Umbilical cord (tissue), 2 donors: Measurements from ENCODE around the gene GPC6. TPM values are rescaled to one million over a fixed set of nuclear protein-coding genes. Genes with fewer than 3 reads are reported as not detected.
"Not testable (repeated sequence)": the region's sequence is repeated elsewhere in the genome, so short reads cannot be mapped to it uniquely, and the experiment has no call there.

Experiments
- DNase-seq: peaks from one replicate; pipeline ENCODE4 v3.0.0-alpha.2; 2015; ENCODE audit warnings: low spot score
- total RNA-seq: library from RNA; depleted of rRNA; stranded (reverse); fragments of >200 nt; gene quantifications from one replicate; pipeline ENCODE4 v1.2.3, GENCODE V29; 2014; ENCODE audit warnings: low replicate concordance; ENCODE audit not compliant: insufficient read depth

GPC6 gene
- total RNA-seq, 1 donor from 2014 or later, result 37.6 TPM

DNA sequence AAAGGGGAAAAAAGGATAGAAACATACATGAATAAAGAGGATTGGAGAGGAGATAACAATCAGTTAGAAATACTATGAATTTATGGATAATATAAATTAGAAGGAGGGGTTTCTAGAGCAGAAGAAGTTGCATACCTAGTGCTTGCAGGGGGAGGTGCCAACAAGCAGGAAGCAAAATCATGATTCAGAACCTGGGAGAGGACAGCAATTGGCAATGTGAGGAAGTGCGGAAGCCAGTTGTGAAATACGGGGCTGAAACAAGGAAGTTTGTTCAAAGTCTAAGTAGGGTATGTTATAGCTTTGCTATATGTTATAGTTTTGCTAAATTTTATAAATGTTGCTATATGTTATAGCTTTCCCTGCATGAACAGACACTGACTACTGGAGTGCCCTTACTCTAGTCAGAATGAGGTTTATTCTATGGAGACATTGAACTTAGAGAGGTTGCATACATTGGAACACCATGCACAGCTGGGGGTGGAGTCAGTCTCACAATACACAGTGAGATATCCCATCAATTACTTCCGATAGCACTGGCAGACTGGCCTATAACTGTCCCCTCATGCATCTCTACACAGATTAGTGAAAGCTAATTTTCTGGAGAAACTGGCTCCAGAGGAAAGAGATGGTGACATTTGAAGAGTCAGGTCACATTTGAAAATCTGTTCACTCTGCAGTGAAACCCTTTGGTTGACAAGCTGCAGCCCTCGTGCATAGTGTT lies 92.1 kb downstream of the GPC6 start:
- peak; percentile 13 for DNase-seq

DNA sequence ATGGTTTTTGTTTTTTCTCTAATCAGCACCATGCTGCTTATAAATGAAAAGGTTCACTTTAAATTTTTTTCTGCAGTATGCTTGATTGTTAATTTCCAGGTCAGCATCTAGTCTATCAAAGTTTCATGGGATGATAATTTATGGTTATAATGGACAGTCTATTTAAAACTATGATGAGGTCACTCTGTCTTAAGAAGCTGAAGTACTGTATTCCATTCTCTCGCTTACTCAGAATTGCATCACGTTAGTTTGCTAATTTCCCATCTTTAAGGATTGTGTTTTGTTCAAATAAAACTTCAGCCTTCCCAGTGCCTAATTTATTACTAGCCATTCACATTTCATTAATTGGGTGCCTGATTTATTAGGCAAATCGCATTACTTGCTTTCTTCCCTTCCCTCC lies 94.3 kb downstream of the GPC6 start:
- DNase-seq, result no peak

GRCh38 chr13:93323880-93324279 lies 97.3 kb downstream of the GPC6 start:
- DNase-seq, result not testable (repeated sequence)

- DNase-seq, result no peak
Measured at GRCh38 chr13:93325303-93326233, 99.0 kb downstream of the GPC6 start.

DNA sequence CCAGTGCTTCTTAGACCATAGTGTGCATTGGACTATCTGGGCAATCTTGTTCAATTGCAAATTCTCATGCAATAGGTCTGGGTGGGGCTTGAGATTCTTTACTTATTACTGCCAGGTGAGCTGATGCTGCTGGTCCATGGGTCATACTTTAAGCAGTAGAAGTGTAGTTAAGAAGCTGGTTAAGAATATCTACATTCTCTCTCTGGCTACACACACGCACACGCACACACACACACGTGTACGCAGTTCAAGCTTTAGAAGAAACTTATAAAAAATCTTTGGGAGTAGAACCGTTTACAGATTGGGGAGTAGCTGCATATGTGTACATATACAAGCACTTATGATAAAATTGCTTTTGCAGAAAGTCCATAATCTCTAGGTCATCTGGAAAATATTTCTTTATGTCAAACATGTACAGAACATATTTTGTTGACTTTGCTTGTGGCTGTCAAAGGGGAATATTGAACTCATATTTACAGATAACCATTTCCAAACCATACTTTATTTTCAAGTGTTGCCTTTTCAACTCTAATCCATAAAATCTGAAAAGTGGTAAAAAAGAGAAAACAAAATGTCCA lies 99.7 kb downstream of the GPC6 start:
- DNase-seq, result peak; percentile 54

GRCh38 chr13:93328943-93329342 lies 102.3 kb downstream of the GPC6 start:
- no peak for DNase-seq

DNA sequence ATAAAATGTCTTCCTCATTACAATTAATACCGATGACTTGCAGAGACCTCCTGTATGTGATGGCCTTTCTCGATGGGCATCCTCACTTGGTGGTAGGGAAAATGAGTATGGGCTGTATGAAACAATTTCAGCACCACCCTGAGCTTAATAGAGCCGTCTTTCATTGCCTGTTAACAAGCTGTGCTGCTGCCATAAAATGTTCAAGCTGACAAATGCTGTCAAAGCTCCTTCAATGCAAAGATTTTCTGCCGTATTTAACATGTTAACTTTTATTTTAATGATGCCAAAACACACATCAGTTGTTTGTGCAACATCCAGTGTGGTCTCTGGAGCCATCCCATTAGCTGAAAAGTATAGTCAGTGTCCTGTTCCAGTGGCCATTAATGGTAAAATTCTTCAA lies 110.1 kb downstream of the GPC6 start:
- DNase-seq, result no peak

- no peak for DNase-seq
Measured at GRCh38 chr13:93338030-93338429, 111.4 kb downstream of the GPC6 start.

DNA sequence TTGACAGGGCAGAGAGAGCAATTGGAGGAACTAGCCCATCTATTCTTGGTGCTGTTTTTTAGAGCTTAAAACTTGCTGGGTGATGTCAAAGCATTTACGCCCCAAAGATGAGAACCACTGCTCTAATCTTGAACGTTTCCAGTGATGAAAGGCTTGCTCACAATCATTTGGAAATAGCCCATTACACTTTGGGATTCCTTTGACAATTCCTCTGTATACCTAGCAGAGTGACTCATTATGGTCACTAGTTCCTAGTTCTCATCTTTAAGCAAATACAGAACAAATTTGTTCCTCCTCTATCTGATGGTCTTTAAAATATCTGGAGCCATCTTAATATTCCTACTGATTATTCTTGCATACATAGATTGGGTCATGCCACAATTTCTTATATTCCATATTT lies 112.3 kb downstream of the GPC6 start:
- no peak for DNase-seq

GRCh38 chr13:93339550-93339949 lies 112.9 kb downstream of the GPC6 start:
- DNase-seq, result no peak

GRCh38 chr13:93341517-93341916 lies 114.9 kb downstream of the GPC6 start:
- DNase-seq, result no peak

- DNase-seq, result no peak
Measured at GRCh38 chr13:93343097-93343496, 116.5 kb downstream of the GPC6 start.

GRCh38 chr13:93344048-93344705 lies 117.6 kb downstream of the GPC6 start:
- DNase-seq, result no peak

DNA sequence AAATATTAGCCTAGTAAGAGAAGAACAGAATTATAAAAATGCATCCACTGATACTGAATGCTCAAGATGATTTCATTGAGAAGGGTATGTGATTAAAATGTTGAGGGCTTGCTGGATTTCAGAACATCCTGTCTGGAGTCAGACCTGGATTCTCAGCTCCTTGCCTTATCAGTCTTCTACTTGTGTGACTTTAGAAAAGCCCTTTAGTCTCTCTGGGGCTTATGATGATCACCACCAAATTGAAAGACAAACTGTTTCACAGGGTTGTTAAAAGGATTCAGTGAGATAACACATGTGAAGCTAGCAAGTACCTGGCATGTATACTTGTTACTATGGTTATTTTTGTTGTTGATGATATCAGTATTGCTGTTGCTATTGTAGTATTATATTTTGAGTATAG lies 118.4 kb downstream of the GPC6 start:
- DNase-seq, result peak; percentile 77

GRCh38 chr13:93345770-93346169 lies 119.2 kb downstream of the GPC6 start:
- DNase-seq, result peak; percentile 78

- DNase-seq, result no peak
Measured at GRCh38 chr13:93352616-93353015, 126.0 kb downstream of the GPC6 start.

GRCh38 chr13:93355094-93355493 lies 128.5 kb downstream of the GPC6 start:
- no peak for DNase-seq

DNA sequence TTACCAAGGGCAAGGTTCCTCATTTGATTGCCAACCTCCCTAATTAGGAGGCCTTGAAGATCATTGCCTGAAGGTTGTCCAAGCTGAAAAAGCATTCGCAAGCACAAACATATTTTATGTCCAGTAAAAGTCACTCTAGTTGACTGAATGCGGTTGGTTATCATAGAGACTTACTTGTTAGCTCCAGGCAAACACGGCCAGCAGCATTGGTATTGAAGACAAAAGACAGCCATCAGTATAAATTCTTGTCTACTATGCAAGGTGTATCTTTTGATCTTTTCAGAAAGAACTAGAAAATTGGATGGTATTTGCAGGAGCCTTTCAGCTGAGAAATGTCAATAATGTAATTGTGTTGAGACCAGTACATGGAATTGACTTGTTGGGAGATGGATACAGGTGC lies 129.9 kb downstream of the GPC6 start:
- no peak for DNase-seq

GRCh38 chr13:93360021-93360420 lies 133.4 kb downstream of the GPC6 start:
- DNase-seq, result no peak

DNA sequence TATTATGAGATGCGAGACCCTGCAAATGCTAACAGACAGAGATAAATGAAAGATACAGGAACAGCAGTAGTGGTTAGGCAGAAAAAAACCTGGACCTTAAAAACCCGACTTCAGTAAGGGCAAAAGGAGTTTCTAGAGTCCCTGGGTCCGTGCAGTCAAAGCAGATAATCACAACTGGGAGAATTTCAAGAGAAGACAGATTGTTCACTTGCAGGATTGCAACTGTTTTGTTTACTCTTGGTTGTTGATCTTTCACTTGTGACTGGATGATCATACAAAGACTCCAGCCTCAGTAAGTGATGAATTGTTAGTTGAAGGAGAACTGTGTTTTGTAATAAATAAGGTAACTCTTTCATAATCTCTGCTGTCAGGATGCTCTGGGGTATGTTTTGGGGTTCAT lies 135.1 kb downstream of the GPC6 start:
- no peak for DNase-seq

GRCh38 chr13:93364166-93364565 lies 137.6 kb downstream of the GPC6 start:
- DNase-seq, result no peak

DNA sequence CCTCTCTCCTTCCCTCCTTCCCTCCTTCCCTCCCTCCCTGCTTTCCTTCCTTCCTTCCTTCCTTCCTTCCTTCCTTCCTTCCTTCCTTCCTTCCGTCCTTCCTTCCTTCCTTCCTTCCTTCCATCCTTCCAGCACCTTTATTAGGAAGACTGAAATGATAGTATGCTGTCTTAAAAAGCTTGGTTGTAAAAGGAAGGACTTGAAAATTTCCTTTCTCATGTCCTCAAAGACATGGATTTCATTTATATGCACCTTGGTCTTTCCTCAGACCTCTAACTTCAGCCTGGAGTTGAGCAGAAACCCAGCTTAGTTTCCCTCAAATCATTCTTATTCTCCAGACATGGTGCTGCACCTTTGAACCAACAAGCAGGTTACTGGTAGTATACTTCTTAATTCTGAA lies 141.7 kb downstream of the GPC6 start:
- DNase-seq, result no peak
